ENCODE data around the gene SPARCL1. TPM values are rescaled to one million over a fixed set of nuclear protein-coding genes. Genes with fewer than 3 reads are reported as not detected.

Gene SPARCL1
- polyA plus RNA-seq, 2 of the 4 experiments (the other 2 are of a cell fraction): not detected

DNA sequence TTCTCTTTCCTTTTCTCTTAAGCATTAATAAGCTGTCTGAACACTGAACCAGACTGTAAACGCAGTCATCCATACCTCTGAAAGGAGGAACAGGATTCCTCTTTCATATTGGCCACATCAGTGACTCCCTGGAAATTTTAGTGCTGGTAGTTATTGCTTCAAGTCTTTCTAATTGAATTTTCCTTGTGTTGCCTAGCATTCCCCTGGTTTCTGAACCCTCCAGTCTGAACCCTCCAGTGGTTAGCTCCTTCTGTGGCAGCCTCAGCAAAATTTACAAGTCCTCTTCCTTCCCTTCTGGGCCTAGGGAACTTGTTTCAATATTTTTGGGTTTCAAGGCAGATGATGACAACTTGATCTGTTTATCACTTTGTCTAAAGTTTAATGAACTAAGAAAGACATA is 7.9 kb downstream of the SPARCL1 start:
- Histone ChIP-seq H3K4me1 (no peaks in the 10 kb centered on the region), H3K4me2 (no peak overlapping the region), H3K27ac (no peak overlapping the region), H3K4me3 (no peak overlapping the region), H3K9me3 (no peaks in the 10 kb centered on the region)
- FAIRE-seq: no peak
- TF ChIP-seq BHLHE40 (IDR thresholded peaks at IDR 0.05; ENCODE audit: low read depth, low read length): no peak
- TF ChIP-seq CHD4 (IDR thresholded peaks at IDR 0.05; ENCODE audit: borderline replicate concordance): no peak
- TF ChIP-seq ATOH8 (CRISPR knock-in tag; IDR thresholded peaks at IDR 0.05; ENCODE audit: low read depth): no peak
- TF ChIP-seq NPAS2 (CRISPR knock-in tag; IDR thresholded peaks at IDR 0.05; ENCODE audit: borderline replicate concordance): no peak
- TF ChIP-seq RNF2 (IDR thresholded peaks at IDR 0.05; ENCODE audit: borderline replicate concordance, low read depth): no peak
- TF ChIP-seq MAX (IDR thresholded peaks at IDR 0.05): no peak
- no peak for TF ChIP-seq REST (IDR thresholded peaks at IDR 0.05)
- TF ChIP-seq HOXB13 (CRISPR knock-in tag; IDR thresholded peaks at IDR 0.05; ENCODE audit: low read depth): no peak
- TF ChIP-seq PBX3 (IDR thresholded peaks at IDR 0.05): no peak
- no peak for TF ChIP-seq ZC3H11A (IDR thresholded peaks at IDR 0.05)
- TF ChIP-seq FOSB (CRISPR knock-in tag; IDR thresholded peaks at IDR 0.05): no peak
- no peak for TF ChIP-seq ZNF302 (CRISPR knock-in tag; IDR thresholded peaks at IDR 0.05)
- no peak for TF ChIP-seq ZFP36 (IDR thresholded peaks at IDR 0.05; ENCODE audit: borderline replicate concordance, partially characterized antibody)
- TF ChIP-seq JUNB (IDR thresholded peaks at IDR 0.05): no peak
- no peak for TF ChIP-seq ZSCAN20 (CRISPR knock-in tag; IDR thresholded peaks at IDR 0.05)
- no peak for TF ChIP-seq EP300 (IDR thresholded peaks at IDR 0.05)
- DNase-seq (ENCODE audit: low read depth in 1 of 2, low spot score in 1 of 2): no peak
- 81% methylated on average over 1 of the region's 1 CpG for WGBS (ENCODE audit: missing lambda C conversion rate)
- ChIA-PET CTCF (no interaction called here), POLR2A (no interaction called here)
- no peak for ATAC-seq

- no peak overlapping the region for H3K27ac ChIP-seq
- no peak for DNase-seq (ENCODE audit: low read depth in 1 of 2, low spot score in 1 of 2)
- TF ChIP-seq MAX (IDR thresholded peaks at IDR 0.05) (no peak), RNF2 (IDR thresholded peaks at IDR 0.05; ENCODE audit: borderline replicate concordance, low read depth) (no peak), FOSB (CRISPR knock-in tag; IDR thresholded peaks at IDR 0.05) (no peak), BHLHE40 (IDR thresholded peaks at IDR 0.05; ENCODE audit: low read depth, low read length) (no peak), KDM1A (IDR thresholded peaks at IDR 0.05; ENCODE audit: low read depth) (no peak), CHD2 (IDR thresholded peaks at IDR 0.05; ENCODE audit: low read length, partially characterized antibody) (no peak), RCOR1 (IDR thresholded peaks at IDR 0.05; ENCODE audit: low read depth, low read length) (no peak)
- no peak overlapping the region for H3K4me2 ChIP-seq
- no peak for ATAC-seq
- H3K4me3 ChIP-seq: no peak overlapping the region
- ChIA-PET POLR2A (no interaction called here), CTCF (no interaction called here)
- no peaks in the 10 kb centered on the region for H3K9me3 ChIP-seq
- 19% methylated on average over 2 of the region's 2 CpGs for WGBS (ENCODE audit: missing lambda C conversion rate)
- no peaks in the 10 kb centered on the region for H3K4me1 ChIP-seq
- FAIRE-seq: no peak
These were observed 11.6 kb downstream of the SPARCL1 start for GRCh38 chr4:87517621-87518020.

All from A549 (cell line).